ENCODE measurements around the gene SCART1.
"Not testable (repeated sequence)": the region's sequence is repeated elsewhere in the genome, so short reads cannot be mapped to it uniquely, and the experiment has no call there.

The SCART1 gene

GRCh38 chr10:133453516-133454203 lies at the start of gene SCART1:
Gene SCART1 (plus strand): TSS chr10:133453945. CDS start chr10:133453998, 53 bp downstream.
- no peak for DNase-seq

GRCh38 chr10:133405272-133405671 lies 48.5 kb upstream of the SCART1 start:
- DNase-seq = no peak

GRCh38 chr10:133405844-133406527 lies 47.8 kb upstream of the SCART1 start:
- no peak for DNase-seq

GRCh38 chr10:133411523-133412380 lies 42.0 kb upstream of the SCART1 start:
- no peak for DNase-seq

GRCh38 chr10:133412381-133412711 lies 41.4 kb upstream of the SCART1 start:
- DNase-seq = no peak

- not testable (repeated sequence) for DNase-seq
Measured at GRCh38 chr10:133414401-133414800, 39.3 kb upstream of the SCART1 start.

- DNase-seq = no peak
Measured at GRCh38 chr10:133415752-133416151, 38.0 kb upstream of the SCART1 start.

- no peak for DNase-seq
Measured at GRCh38 chr10:133418289-133418993, 35.3 kb upstream of the SCART1 start.

GRCh38 chr10:133419211-133419950 lies 34.4 kb upstream of the SCART1 start:
- no peak for DNase-seq

- no peak for DNase-seq
Measured at GRCh38 chr10:133420028-133420427, 33.7 kb upstream of the SCART1 start.

GRCh38 chr10:133420579-133420978 lies 33.2 kb upstream of the SCART1 start:
- DNase-seq = no peak

GRCh38 chr10:133421336-133422222 lies 32.2 kb upstream of the SCART1 start:
- no peak for DNase-seq

- DNase-seq = no peak
Measured at GRCh38 chr10:133422223-133422806, 31.4 kb upstream of the SCART1 start.

- DNase-seq = no peak
Measured at GRCh38 chr10:133422807-133423771, 30.7 kb upstream of the SCART1 start.

- not testable (repeated sequence) for DNase-seq
Measured at GRCh38 chr10:133424102-133424501, 29.6 kb upstream of the SCART1 start.

- DNase-seq = not testable (repeated sequence)
Measured at GRCh38 chr10:133424601-133425000, 29.1 kb upstream of the SCART1 start, which contains the start of gene SPRN. Gene SPRN (minus strand): TSS chr10:133424625. CDS start chr10:133423681, 944 bp downstream.

- DNase-seq = not testable (repeated sequence)
Measured at GRCh38 chr10:133429571-133429970, 24.2 kb upstream of the SCART1 start.

- not testable (repeated sequence) for DNase-seq
Measured at GRCh38 chr10:133431888-133432613, 21.7 kb upstream of the SCART1 start.

GRCh38 chr10:133432789-133433188 lies 21.0 kb upstream of the SCART1 start:
- not testable (repeated sequence) for DNase-seq

Data from activated gamma-delta T cell treated with Interleukin-2 at 50 U/mL for 16 hours (primary cell).